ENCODE measurements around the gene TRMT1.

DNA sequence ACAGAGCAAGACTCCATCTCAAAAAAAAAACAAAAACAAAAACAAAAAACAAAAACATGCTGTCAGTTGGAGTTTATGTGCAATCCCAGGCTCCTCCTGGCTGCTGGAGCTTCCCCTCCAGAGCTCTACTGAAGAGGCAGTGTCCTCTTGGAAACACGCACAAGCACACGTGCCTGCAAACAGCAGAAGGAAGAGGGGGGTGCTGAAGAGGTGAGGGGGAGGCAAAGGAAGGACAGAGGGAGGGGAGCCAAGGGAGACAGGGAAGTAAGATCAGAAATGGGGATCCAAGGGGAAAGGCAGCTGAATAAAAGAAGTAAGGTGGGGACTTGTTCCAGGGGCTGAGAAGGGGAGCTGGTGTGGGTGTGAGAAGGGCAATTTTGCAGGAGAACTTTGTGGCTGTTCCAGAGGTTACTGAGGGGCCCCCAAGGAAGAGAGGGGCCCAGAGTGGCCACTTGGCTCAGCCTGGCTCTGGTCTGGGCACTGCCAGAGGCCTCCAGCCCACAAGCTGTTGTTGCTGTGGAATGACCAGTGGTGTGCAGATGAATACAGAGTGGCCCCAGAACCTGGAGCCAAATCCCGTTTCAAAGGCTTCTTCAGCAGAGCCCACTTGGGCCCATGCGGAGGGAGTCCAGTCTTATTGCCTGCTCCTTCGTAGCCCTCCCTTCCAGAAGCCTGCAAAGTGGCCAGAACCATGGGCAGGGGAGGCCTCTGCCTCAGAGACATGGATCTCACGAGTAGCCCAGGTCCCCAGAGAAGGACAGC lies 48.3 kb downstream of the TRMT1 start:
- TF ChIP-seq POLR2AphosphoS5 (IDR thresholded peaks at IDR 0.05; ENCODE audit: low read depth, low read length) (no peak), EGR1 (IDR thresholded peaks at IDR 0.05; ENCODE audit: borderline replicate concordance, low read depth, low read length) (no peak), CBX5 (IDR thresholded peaks at IDR 0.05; ENCODE audit: low read depth, low read length) (no peak), TEAD4 (IDR thresholded peaks at IDR 0.05; ENCODE audit: low read depth, low read length) (no peak), EZH2 (IDR thresholded peaks at IDR 0.05; ENCODE audit: low read depth, low read length, severe bottlenecking) (no peak), BRCA1 (IDR thresholded peaks at IDR 0.05; ENCODE audit: low read depth, low read length) (no peak), CREB1 (IDR thresholded peaks at IDR 0.05) (no peak), RFX5 (IDR thresholded peaks at IDR 0.05; ENCODE audit: borderline replicate concordance, low read depth, low read length) (no peak), RNF2 (IDR thresholded peaks at IDR 0.05; ENCODE audit: borderline replicate concordance, low read depth, low read length, missing control alignments, poor library complexity, severe bottlenecking) (no peak), GTF2F1 (IDR thresholded peaks at IDR 0.05; ENCODE audit: borderline replicate concordance, low read depth, low read length) (no peak), POLR2A (IDR thresholded peaks at IDR 0.05; ENCODE audit: control extremely low read depth in 1 of 2, low read depth in 2 of 2, low read length in 2 of 2) (no peak), PHF8 (conservative IDR thresholded peaks at IDR 0.05; ENCODE audit: low read depth, low read length) (no peak)
- TF ChIP-seq, protein P1, sequence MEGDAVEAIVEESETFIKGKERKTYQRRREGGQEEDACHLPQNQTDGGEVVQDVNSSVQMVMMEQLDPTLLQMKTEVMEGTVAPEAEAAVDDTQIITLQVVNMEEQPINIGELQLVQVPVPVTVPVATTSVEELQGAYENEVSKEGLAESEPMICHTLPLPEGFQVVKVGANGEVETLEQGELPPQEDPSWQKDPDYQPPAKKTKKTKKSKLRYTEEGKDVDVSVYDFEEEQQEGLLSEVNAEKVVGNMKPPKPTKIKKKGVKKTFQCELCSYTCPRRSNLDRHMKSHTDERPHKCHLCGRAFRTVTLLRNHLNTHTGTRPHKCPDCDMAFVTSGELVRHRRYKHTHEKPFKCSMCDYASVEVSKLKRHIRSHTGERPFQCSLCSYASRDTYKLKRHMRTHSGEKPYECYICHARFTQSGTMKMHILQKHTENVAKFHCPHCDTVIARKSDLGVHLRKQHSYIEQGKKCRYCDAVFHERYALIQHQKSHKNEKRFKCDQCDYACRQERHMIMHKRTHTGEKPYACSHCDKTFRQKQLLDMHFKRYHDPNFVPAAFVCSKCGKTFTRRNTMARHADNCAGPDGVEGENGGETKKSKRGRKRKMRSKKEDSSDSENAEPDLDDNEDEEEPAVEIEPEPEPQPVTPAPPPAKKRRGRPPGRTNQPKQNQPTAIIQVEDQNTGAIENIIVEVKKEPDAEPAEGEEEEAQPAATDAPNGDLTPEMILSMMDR (IDR thresholded peaks at IDR 0.05; ENCODE audit: control extremely low read depth in 1 of 3, insufficient read depth in 1 of 3, low read depth in 1 of 3, low read length in 3 of 3): no peak

All from H1 (cell line).